ENCODE data around the gene PIAS2. TPM values are rescaled to one million over a fixed set of nuclear protein-coding genes. Genes with fewer than 3 reads are reported as not detected.
"Not testable (repeated sequence)": the region's sequence is repeated elsewhere in the genome, so short reads cannot be mapped to it uniquely, and the experiment has no call there.

The PIAS2 gene
- total and polyA plus RNA-seq, 9 of the 15 experiments (the other 6 are each of a cell fraction or from before 2014, with no cell fraction given), result 2.9 to 23.9 (median 12.0) TPM

DNA sequence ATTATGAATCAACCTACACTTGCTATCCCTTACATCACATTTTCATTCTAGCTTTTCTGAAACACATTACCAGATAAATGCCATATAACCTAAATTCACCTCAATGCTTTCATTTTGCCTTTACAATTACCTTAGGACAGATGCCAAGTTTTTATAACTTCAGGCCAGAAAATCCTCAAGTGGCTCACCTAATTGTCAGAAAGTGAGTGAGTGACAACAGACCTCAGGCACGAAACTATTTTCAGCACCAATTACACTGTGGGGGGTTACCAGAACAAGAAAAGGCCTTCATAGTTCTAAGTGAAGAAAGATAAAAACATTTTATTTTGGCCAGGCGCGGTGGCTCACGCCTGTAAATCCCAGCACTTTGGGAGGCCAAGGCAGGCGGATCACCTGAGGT lies 108.2 kb downstream of the PIAS2 start:
- no peak overlapping the region for H3K27ac ChIP-seq (ENCODE audit: extremely low read depth, low read depth, low read length)
- H3K4me3 ChIP-seq, result no peak overlapping the region
- DNase-seq (ENCODE audit: extremely low read depth in 1 of 4, low spot score in 3 of 4) (no peak), ATAC-seq (no peak), FAIRE-seq (no peak)
- H4K20me1 ChIP-seq (replicated peaks; ENCODE audit: control insufficient read depth, insufficient read depth, low read length), result no peaks in the 10 kb centered on the region
- no peaks in the 10 kb centered on the region for H3K9me1 ChIP-seq (ENCODE audit: control insufficient read depth, insufficient read depth, low read length)
- H3K4me1 ChIP-seq (replicated peaks in 1 of 2; ENCODE audit: control insufficient read depth in 2 of 2, insufficient read depth in 2 of 2, low read length in 2 of 2), result no peaks in the 10 kb centered on the region
- H3K9ac ChIP-seq (ENCODE audit: insufficient read depth in 1 of 2, low read depth in 2 of 2, low read length in 2 of 2), result no peak overlapping the region
- POLR2A ChIA-PET, result no interaction called here
- no peaks in the 10 kb centered on the region for H3K27me3 ChIP-seq (ENCODE audit: control insufficient read depth in 2 of 2, insufficient read depth in 2 of 2, low read length in 2 of 2)
- intact Hi-C loops (cut with micrococcal nuclease), result no loop called here
- TF ChIP-seq, protein P1, sequence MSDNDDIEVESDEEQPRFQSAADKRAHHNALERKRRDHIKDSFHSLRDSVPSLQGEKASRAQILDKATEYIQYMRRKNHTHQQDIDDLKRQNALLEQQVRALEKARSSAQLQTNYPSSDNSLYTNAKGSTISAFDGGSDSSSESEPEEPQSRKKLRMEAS (CRISPR knock-in tag; IDR thresholded peaks at IDR 0.05), result no peak
- TF ChIP-seq IFI16 (CRISPR knock-in tag; IDR thresholded peaks at IDR 0.05), result no peak
- TF ChIP-seq ZNF311 (CRISPR knock-in tag; IDR thresholded peaks at IDR 0.05), result no peak
- TF ChIP-seq POLR2B (IDR thresholded peaks at IDR 0.05; ENCODE audit: low read depth, partially characterized antibody), result no peak
- TF ChIP-seq, protein P2, sequence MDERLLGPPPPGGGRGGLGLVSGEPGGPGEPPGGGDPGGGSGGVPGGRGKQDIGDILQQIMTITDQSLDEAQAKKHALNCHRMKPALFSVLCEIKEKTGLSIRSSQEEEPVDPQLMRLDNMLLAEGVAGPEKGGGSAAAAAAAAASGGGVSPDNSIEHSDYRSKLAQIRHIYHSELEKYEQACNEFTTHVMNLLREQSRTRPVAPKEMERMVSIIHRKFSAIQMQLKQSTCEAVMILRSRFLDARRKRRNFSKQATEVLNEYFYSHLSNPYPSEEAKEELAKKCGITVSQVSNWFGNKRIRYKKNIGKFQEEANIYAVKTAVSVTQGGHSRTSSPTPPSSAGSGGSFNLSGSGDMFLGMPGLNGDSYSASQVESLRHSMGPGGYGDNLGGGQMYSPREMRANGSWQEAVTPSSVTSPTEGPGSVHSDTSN (CRISPR knock-in tag; IDR thresholded peaks at IDR 0.05; ENCODE audit: low read depth), result no peak
- TF ChIP-seq, protein P2 (tag; conservative IDR thresholded peaks at IDR 0.05; ENCODE audit: low read depth), result no peak
- 92% methylated on average over 2 of the region's 5 CpGs for whole genome bisulfite sequencing (ENCODE audit: insufficient coverage, low coverage, missing lambda C conversion rate)
- in situ Hi-C loops (cut with MboI), result no loop called here
- CTCF ChIA-PET (ENCODE audit: low intra/inter-chr PET ratio), result interaction anchor here (0.9 kb wide), 1 partner anchor 9 kb away, joined by 3 read pairs; no protein-coding TSS in a partner anchor
- no TSS peak for BruUV-seq (replicated peaks)
- no peaks in the 10 kb centered on the region for H3K79me2 ChIP-seq (ENCODE audit: control insufficient read depth, insufficient read depth, low read length)
- no peak overlapping the region for H2AFZ ChIP-seq (ENCODE audit: low read depth, low read length)
- no peak overlapping the region for H3K4me2 ChIP-seq (ENCODE audit: insufficient read depth, low read length)
- no peaks in the 10 kb centered on the region for H3K9me3 ChIP-seq (replicated peaks; ENCODE audit: control insufficient read depth, insufficient read depth, low read depth, low read length)
- H3K36me3 ChIP-seq (ENCODE audit: control insufficient read depth, insufficient read depth, low read length), result peaks cover 2% of the 10 kb centered on the region; the same call in 1 of the 3 replicates

DNA sequence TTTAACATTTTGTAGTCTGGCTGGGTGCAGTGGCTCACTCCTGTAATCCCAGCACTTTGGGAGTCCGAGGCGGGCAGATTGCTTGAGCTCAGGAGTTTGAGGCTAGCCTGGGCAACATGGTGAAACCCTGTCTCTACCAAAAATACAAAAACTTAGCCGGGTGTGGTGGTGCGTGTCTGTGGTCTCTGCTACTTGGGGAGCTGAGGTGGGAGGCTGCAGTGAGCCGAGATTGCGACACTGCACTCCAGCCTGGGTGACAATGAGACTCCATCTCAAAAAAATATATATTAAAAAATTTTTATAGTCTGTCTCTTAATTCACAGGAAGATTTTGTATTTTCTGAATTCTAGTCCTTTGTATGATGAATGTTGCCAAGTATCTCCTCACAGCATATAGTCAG lies 121.4 kb downstream of the PIAS2 start:
- FAIRE-seq; H3K9me1 ChIP-seq (ENCODE audit: control insufficient read depth, insufficient read depth, low read length); BruUV-seq (replicated peaks); DNase-seq (ENCODE audit: extremely low read depth in 1 of 4, low spot score in 3 of 4); H3K9ac ChIP-seq (ENCODE audit: insufficient read depth in 1 of 2, low read depth in 2 of 2, low read length in 2 of 2); in situ Hi-C loops (cut with MboI); intact Hi-C loops (cut with micrococcal nuclease); H3K79me2 ChIP-seq (ENCODE audit: control insufficient read depth, insufficient read depth, low read length); H3K4me3 ChIP-seq; H3K9me3 ChIP-seq (replicated peaks; ENCODE audit: control insufficient read depth, insufficient read depth, low read depth, low read length); H3K27me3 ChIP-seq (ENCODE audit: control insufficient read depth in 2 of 2, insufficient read depth in 2 of 2, low read length in 2 of 2); H3K4me1 ChIP-seq (replicated peaks in 1 of 2; ENCODE audit: control insufficient read depth in 2 of 2, insufficient read depth in 2 of 2, low read length in 2 of 2); CTCF ChIA-PET (ENCODE audit: low intra/inter-chr PET ratio); POLR2A ChIA-PET; H4K20me1 ChIP-seq (replicated peaks; ENCODE audit: control insufficient read depth, insufficient read depth, low read length); H3K4me2 ChIP-seq (ENCODE audit: insufficient read depth, low read length); H3K36me3 ChIP-seq (ENCODE audit: control insufficient read depth, insufficient read depth, low read length); ATAC-seq; H3K27ac ChIP-seq (ENCODE audit: extremely low read depth, low read depth, low read length); H2AFZ ChIP-seq (ENCODE audit: low read depth, low read length): not testable (repeated sequence)
- WGBS (ENCODE audit: insufficient coverage, low coverage, missing lambda C conversion rate), result 89% methylated on average over 6 of the region's 6 CpGs
